MM.1S (cell line): Measurements from ENCODE around the gene RASL12.
A peak's percentile ranks its signal among the peaks of the same experiment; 100 is the strongest.
"Not testable (repeated sequence)": the region's sequence is repeated elsewhere in the genome, so short reads cannot be mapped to it uniquely, and the experiment has no call there.

Source experiments
- DNase-seq: peaks from one replicate; pipeline ENCODE4 v3.0.0-alpha.2; 2015
- H2AFZ ChIP-seq: fragments of 300-600 bp; sonication (generic); 2 replicates; pipeline ENCODE4 v1.6.0; 2016; ENCODE audit warnings: antibody characterized with exemption, low read length
- H3F3A ChIP-seq: fragments of 300-600 bp; sonication (generic); 2 replicates; pipeline ENCODE4 v1.6.1; 2016; ENCODE audit warnings: mild to moderate bottlenecking, antibody characterized with exemption, low read length, moderate library complexity, mixed read lengths; ENCODE audit not compliant: insufficient read depth
- H3K27ac ChIP-seq: fragments of 300-600 bp; sonication (generic); 2 replicates; pipeline ENCODE4 v1.5.1; 2016; ENCODE audit warnings: mild to moderate bottlenecking, low read length
- H3K27me3 ChIP-seq: fragments of 300-600 bp; sonication (generic); replicated peaks from 2 replicates; pipeline ENCODE4 v1.6.0; 2016; ENCODE audit warnings: low read length; ENCODE audit not compliant: insufficient read depth
- H3K36me3 ChIP-seq: fragments of 300-600 bp; sonication (generic); replicated peaks from 2 replicates; pipeline ENCODE4 v1.6.1; 2016; ENCODE audit warnings: mild to moderate bottlenecking, low read length, mixed read lengths; ENCODE audit not compliant: insufficient read depth
- H3K4me1 ChIP-seq: fragments of 300-600 bp; sonication (generic); 2 replicates; pipeline ENCODE4 v1.6.1; 2016; ENCODE audit warnings: low read length, mixed read lengths
- H3K4me2 ChIP-seq: fragments of 300-600 bp; sonication (generic); 2 replicates; pipeline ENCODE4 v1.6.0; 2016; ENCODE audit warnings: low read depth, low read length
- H3K4me3 ChIP-seq: fragments of 300-600 bp; sonication (generic); 2 replicates; pipeline ENCODE4 v1.5.1; 2016; ENCODE audit warnings: low read length, mixed read lengths
- H3K79me2 ChIP-seq: fragments of 300-600 bp; sonication (generic); 2 replicates; pipeline ENCODE4 v1.6.1; 2016; ENCODE audit warnings: mixed run types, low read length, mixed read lengths
- H3K9ac ChIP-seq: fragments of 300-600 bp; sonication (generic); 2 replicates; pipeline ENCODE4 v1.6.1; 2016; ENCODE audit warnings: low read length, mixed read lengths
- H3K9me2 ChIP-seq: fragments of 300-600 bp; sonication (generic); replicated peaks from 2 replicates; pipeline ENCODE4 v1.6.1; 2016; ENCODE audit warnings: mild to moderate bottlenecking, low read length, mixed read lengths; ENCODE audit not compliant: insufficient read depth
- H3K9me3 ChIP-seq: fragments of 300-600 bp; sonication (generic); replicated peaks from 2 replicates; pipeline ENCODE4 v1.6.1; 2016; ENCODE audit warnings: mild to moderate bottlenecking, low read length, mixed read lengths; ENCODE audit not compliant: insufficient read depth
- H4K20me1 ChIP-seq: fragments of 300-600 bp; sonication (generic); 2 replicates; pipeline ENCODE4 v1.6.1; 2016; ENCODE audit warnings: mild to moderate bottlenecking, low read length, moderate library complexity, mixed read lengths; ENCODE audit not compliant: insufficient read depth
- EZH2 ChIP-seq: fragments of 300-600 bp; sonication (generic); optimal IDR thresholded peaks from 2 replicates; pipeline ENCODE3; 2017; ENCODE audit warnings: low read depth, mild to moderate bottlenecking, antibody characterized with exemption, low read length, mixed read lengths
- EZH2phosphoT487 ChIP-seq: fragments of 300-600 bp; sonication (generic); IDR thresholded peaks from 2 replicates; pipeline ENCODE4 v1.6.1; 2018; ENCODE audit warnings: antibody characterized with exemption, low read length
- TF ChIP-seq, protein P1 (sequence below): fragments of 300-600 bp; sonication (generic); IDR thresholded peaks from 2 replicates; pipeline ENCODE4 v1.5.1; 2016; ENCODE audit warnings: antibody characterized with exemption, low read length, mixed read lengths

RASL12 gene

GRCh38 chr15:65050270-65050669 is 17.5 kb downstream of the RASL12 start:
- peak overlapping the region; percentile 34; the same call in 1 of the 2 replicates for H3K27ac ChIP-seq
- H3K4me1 ChIP-seq, result peaks cover 46% of the 10 kb centered on the region
- no peaks in the 10 kb centered on the region for H4K20me1 ChIP-seq

DNA sequence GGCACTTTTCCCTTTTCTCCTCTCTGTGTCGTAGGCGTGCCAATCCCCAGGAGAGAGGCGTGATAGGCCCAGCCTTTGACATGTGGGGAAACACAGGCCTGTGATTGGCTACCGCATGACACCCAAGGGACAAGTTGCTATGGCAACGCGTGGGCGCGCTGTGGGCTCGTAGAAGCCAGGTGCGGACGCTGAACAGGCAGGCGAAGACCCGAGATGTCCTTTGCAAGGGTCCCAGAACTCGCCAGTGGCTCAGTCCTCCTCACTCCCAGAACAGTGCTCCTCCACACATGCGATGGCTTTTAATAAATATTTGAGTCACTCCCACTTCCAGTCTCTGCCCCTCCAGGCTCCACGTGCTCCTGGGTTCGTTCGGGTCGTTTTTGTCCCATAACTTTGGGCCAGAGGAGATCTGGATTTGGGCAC is 18.4 kb downstream of the RASL12 start:
- no peaks in the 10 kb centered on the region for H3K9me2 ChIP-seq
- no peaks in the 10 kb centered on the region for H3K79me2 ChIP-seq
- peaks cover 44% of the 10 kb centered on the region for H3K4me1 ChIP-seq
- H3K36me3 ChIP-seq, result no peaks in the 10 kb centered on the region
- peak overlapping the region; percentile 61 for H3K4me3 ChIP-seq
- peak overlapping the region; percentile 98 for H3K4me2 ChIP-seq
- peak; percentile 96 for DNase-seq
- H3K9me3 ChIP-seq, result no peaks in the 10 kb centered on the region
- H4K20me1 ChIP-seq, result no peaks in the 10 kb centered on the region
- no peaks in the 10 kb centered on the region for H3K27me3 ChIP-seq
- peak overlapping the region; percentile 86 for H2AFZ ChIP-seq
- H3K27ac ChIP-seq, result peak overlapping the region; percentile 34; the same call in 1 of the 2 replicates
- H3K9ac ChIP-seq, result peak overlapping the region; percentile 35
- no peak for TF ChIP-seq EZH2phosphoT487
- TF ChIP-seq, protein P1, sequence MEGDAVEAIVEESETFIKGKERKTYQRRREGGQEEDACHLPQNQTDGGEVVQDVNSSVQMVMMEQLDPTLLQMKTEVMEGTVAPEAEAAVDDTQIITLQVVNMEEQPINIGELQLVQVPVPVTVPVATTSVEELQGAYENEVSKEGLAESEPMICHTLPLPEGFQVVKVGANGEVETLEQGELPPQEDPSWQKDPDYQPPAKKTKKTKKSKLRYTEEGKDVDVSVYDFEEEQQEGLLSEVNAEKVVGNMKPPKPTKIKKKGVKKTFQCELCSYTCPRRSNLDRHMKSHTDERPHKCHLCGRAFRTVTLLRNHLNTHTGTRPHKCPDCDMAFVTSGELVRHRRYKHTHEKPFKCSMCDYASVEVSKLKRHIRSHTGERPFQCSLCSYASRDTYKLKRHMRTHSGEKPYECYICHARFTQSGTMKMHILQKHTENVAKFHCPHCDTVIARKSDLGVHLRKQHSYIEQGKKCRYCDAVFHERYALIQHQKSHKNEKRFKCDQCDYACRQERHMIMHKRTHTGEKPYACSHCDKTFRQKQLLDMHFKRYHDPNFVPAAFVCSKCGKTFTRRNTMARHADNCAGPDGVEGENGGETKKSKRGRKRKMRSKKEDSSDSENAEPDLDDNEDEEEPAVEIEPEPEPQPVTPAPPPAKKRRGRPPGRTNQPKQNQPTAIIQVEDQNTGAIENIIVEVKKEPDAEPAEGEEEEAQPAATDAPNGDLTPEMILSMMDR, result no peak
- no peak for TF ChIP-seq EZH2
- H3F3A ChIP-seq, result peaks cover 40% of the 10 kb centered on the region

More at GRCh38 chr15:65050270-65050669, 17.5 kb downstream of the RASL12 start:
- no peaks in the 10 kb centered on the region for H3K27me3 ChIP-seq
- H2AFZ ChIP-seq, result peak overlapping the region; percentile 86; the same call in 1 of the 2 replicates
- H3K9me3 ChIP-seq, result no peaks in the 10 kb centered on the region
- H3K9ac ChIP-seq, result peak overlapping the region; percentile 35; the same call in 1 of the 2 replicates
- H3K4me2 ChIP-seq, result peak overlapping the region; percentile 98
- no peaks in the 10 kb centered on the region for H3K9me2 ChIP-seq
- no peak for DNase-seq
- TF ChIP-seq, protein P1, result no peak
- TF ChIP-seq EZH2phosphoT487 (no peak), EZH2 (no peak)
- peaks cover 40% of the 10 kb centered on the region for H3F3A ChIP-seq
- no peaks in the 10 kb centered on the region for H3K79me2 ChIP-seq
- H3K4me3 ChIP-seq, result 0 out of 2 replicates have a peak overlapping the region, but pooled peaks have one; percentile 61
- H3K36me3 ChIP-seq, result no peaks in the 10 kb centered on the region

GRCh38 chr15:65048241-65048640 is 19.6 kb downstream of the RASL12 start:
- no peak overlapping the region for H3K4me2 ChIP-seq
- no peaks in the 10 kb centered on the region for H3K36me3 ChIP-seq
- no peak overlapping the region for H3K9ac ChIP-seq
- no peaks in the 10 kb centered on the region for H3K9me2 ChIP-seq
- H3K27me3 ChIP-seq, result no peaks in the 10 kb centered on the region
- H3F3A ChIP-seq, result peaks cover 32% of the 10 kb centered on the region
- H3K4me3 ChIP-seq, result no peak overlapping the region
- no peaks in the 10 kb centered on the region for H3K79me2 ChIP-seq
- DNase-seq, result no peak
- H4K20me1 ChIP-seq, result no peaks in the 10 kb centered on the region
- H2AFZ ChIP-seq, result no peak overlapping the region
- no peak for TF ChIP-seq EZH2
- H3K27ac ChIP-seq, result no peak overlapping the region
- H3K9me3 ChIP-seq, result no peaks in the 10 kb centered on the region
- peaks cover 32% of the 10 kb centered on the region for H3K4me1 ChIP-seq

DNA sequence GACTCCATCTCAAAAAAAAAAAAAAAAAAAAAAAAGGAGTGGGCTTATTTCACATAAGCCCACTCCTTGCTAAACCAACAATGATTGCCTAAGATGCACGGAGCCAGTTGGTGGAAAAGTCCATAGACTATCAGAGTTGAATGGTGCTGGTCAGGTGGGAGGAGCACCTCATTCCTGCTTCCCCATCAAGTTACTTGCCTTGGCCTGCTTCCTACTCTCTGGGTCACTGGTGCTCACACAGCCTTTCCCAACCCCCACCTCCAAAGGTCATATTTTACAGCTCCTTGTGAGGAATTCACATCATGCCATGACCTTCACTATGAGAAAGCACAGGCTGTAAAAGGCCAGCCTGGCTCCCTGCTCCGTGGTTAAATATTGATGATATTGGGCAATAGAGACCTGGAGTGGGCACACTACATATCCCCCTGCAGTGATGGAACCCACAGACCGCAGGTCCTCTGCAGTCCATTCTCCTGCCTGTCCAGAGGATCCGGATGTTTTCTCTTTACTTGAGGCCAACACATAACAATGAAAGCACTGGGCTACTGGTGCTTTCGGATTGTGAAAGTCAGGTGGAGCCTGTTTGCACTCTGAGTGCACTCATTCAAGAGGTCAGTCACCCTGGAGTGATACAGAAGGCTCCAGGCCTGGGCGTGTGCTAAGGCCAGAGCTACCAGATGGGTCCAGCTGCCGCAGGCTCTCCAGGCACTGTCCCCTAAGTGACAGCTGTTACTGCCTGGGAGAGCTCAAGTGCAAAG is 22.9 kb downstream of the RASL12 start, which contains the start of gene SLC51B:
TSS of gene SLC51B (plus strand) at position 664 of the 758 bp plus-strand sequence. CDS start 4,618 bp downstream, outside the sequence.
- H3K9me3 ChIP-seq, result no peaks in the 10 kb centered on the region
- H3K4me1 ChIP-seq, result peaks cover 5% of the 10 kb centered on the region
- no peak within 1 kb of the TSS for H3K4me3 ChIP-seq
- H3K79me2 ChIP-seq, result no peaks in the 10 kb centered on the region
- H3K9ac ChIP-seq, result no peak within 1 kb of the TSS
- H2AFZ ChIP-seq, result no peak within 1 kb of the TSS
- no peaks in the 10 kb centered on the region for H4K20me1 ChIP-seq
- H3K27me3 ChIP-seq, result no peaks in the 10 kb centered on the region
- H3K36me3 ChIP-seq, result no peaks in the 10 kb centered on the region
- H3K27ac ChIP-seq, result no peak within 1 kb of the TSS
- no peak within 1 kb of the TSS for H3K4me2 ChIP-seq
- no peaks in the 10 kb centered on the region for H3K9me2 ChIP-seq
- H3F3A ChIP-seq, result peaks cover 3% of the 10 kb centered on the region; the same call in 1 of the 2 replicates
- TF ChIP-seq EZH2 (no peak), EZH2phosphoT487 (no peak)
- TF ChIP-seq, protein P1, result no peak
- DNase-seq, result no peak

DNA sequence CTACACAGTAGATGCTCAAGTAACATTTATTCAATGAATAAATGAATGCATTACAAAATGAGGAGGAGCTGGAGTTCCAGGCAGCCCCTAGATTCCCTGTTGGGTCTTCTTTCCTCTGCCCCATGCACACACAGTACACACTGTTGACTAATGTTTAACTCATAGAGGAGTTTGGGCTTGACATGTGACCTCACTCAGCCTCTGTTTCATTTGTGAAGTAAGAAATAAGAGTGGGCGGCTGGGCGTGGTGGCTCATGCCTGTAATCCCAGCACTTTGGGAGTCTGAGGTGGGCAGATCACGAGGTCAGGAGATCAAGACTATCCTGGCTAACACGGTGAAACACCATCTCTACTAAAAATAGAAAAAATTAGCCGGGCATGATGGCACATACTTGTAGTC is 23.6 kb downstream of the RASL12 start:
- not testable (repeated sequence) for H3K9ac ChIP-seq, H2AFZ ChIP-seq, H3K79me2 ChIP-seq, H3K27me3 ChIP-seq, H3K9me2 ChIP-seq, H3K9me3 ChIP-seq, H3K4me3 ChIP-seq, DNase-seq, H3K36me3 ChIP-seq, H3K27ac ChIP-seq, H3K4me2 ChIP-seq, H3F3A ChIP-seq, H3K4me1 ChIP-seq, H4K20me1 ChIP-seq
